Chondrocyte (in vitro differentiated cells): Measurements from ENCODE around the gene LIG4. TPM values are rescaled to one million over a fixed set of nuclear protein-coding genes. Genes with fewer than 3 reads are reported as not detected.

Source experiments
- DNase-seq: peaks from one replicate; pipeline ENCODE4 v3.0.0; 2021; ENCODE audit warnings: mixed read lengths, low spot score
- H3K27ac Mint-ChIP-seq: one replicate; pipeline ENCODE4 v1.8.0; 2021; ENCODE audit warnings: mild to moderate bottlenecking, moderate library complexity, mixed read lengths; ENCODE audit not compliant: unreplicated experiment
- H3K27me3 Mint-ChIP-seq: 2 replicates; pipeline ENCODE4 v1.8.0; 2021; ENCODE audit warnings: low read depth, mixed read lengths
- H3K36me3 Mint-ChIP-seq: 2 replicates; pipeline ENCODE4 v1.8.0; 2021; ENCODE audit warnings: low read depth, mixed read lengths
- H3K4me1 Mint-ChIP-seq: 2 replicates; pipeline ENCODE4 v1.8.0; 2021; ENCODE audit warnings: low read depth, mild to moderate bottlenecking, mixed read lengths
- H3K4me3 Mint-ChIP-seq: one replicate; pipeline ENCODE4 v1.8.0; 2021; ENCODE audit warnings: mild to moderate bottlenecking, moderate library complexity, mixed read lengths; ENCODE audit not compliant: unreplicated experiment
- H3K9me3 Mint-ChIP-seq: 2 replicates; pipeline ENCODE4 v1.8.0; 2021; ENCODE audit warnings: low read depth, mixed read lengths
- CTCF ChIP-seq: fragments of 200-600 bp; sonication (generic); IDR thresholded peaks from 2 replicates; pipeline ENCODE4 v1.5.0; 2021; ENCODE audit warnings: antibody characterized with exemption, mild to moderate bottlenecking, moderate library complexity
- total RNA-seq: library from RNA; stranded (reverse); gene quantifications from 3 replicates; pipeline ENCODE4 v1.2.1, GENCODE V29; 2021

The LIG4 gene
- total RNA-seq, 1 donor from 2014 or later: 10.7 TPM

DNA sequence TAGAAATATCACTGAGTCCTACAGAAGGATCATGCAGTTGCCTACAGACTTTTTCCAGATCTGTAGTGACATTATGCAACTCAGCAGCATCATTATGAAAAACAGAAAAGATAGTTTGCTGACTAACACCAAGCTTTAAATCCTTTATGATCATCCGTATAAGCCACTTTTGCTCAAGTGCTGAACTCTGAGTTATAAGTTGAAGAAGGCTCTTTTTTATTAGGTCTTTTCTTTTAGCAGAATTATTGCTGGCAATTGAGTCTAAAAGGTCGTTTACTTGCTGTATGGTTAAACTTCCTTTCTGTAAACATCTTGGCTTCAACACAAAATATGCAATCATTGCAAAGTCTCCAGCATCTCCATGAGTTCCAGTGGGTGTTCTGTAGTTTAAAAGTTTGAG lies 4.8 kb downstream of the LIG4 start:
- H3K27me3 Mint-ChIP-seq: no peaks in the 10 kb centered on the region
- DNase-seq: no peak
- H3K9me3 Mint-ChIP-seq: peaks cover 3% of the 10 kb centered on the region
- peaks cover 22% of the 10 kb centered on the region for H3K36me3 Mint-ChIP-seq
- H3K4me1 Mint-ChIP-seq: peaks cover 9% of the 10 kb centered on the region
- no peak for TF ChIP-seq CTCF
- no peak overlapping the region for H3K4me3 Mint-ChIP-seq
- H3K27ac Mint-ChIP-seq: no peak overlapping the region

- Mint-ChIP-seq H3K27ac (no peak overlapping the region), H3K27me3 (peaks cover 16% of the 10 kb centered on the region), H3K36me3 (no peaks in the 10 kb centered on the region), H3K9me3 (no peaks in the 10 kb centered on the region), H3K4me3 (no peak overlapping the region), H3K4me1 (no peaks in the 10 kb centered on the region)
- DNase-seq: no peak
- TF ChIP-seq CTCF: no peak
Observed at GRCh38 chr13:108200781-108201398, 14.4 kb downstream of the LIG4 start.

- Mint-ChIP-seq H3K4me3 (no peak overlapping the region), H3K9me3 (peaks cover 10% of the 10 kb centered on the region), H3K27me3 (peaks cover 14% of the 10 kb centered on the region), H3K4me1 (no peaks in the 10 kb centered on the region), H3K27ac (no peak overlapping the region), H3K36me3 (no peaks in the 10 kb centered on the region)
- DNase-seq: no peak
- TF ChIP-seq CTCF: no peak
Observed at GRCh38 chr13:108195861-108196260, 19.5 kb downstream of the LIG4 start.

DNA sequence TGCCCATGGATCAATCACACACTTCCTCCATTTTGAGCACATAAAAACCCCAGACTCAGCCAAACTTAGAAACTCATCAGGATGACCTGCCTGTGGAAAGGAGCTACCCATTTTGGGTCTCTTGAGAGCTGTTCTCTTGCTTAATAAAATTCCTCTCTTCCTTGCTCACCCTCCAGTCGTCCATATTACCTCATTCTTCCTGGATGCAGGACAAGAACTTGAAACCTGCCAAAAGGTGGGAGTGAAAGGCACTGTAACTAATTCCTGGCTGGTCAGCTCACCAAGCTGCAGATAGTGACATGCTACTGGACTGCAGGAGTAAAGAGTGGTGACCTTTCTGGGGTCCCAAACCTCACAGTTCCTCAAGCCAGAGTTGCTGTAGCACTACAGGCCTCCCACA lies 20.2 kb downstream of the LIG4 start:
- no peaks in the 10 kb centered on the region for H3K36me3 Mint-ChIP-seq
- peaks cover 13% of the 10 kb centered on the region for H3K9me3 Mint-ChIP-seq
- TF ChIP-seq CTCF: no peak
- no peak for DNase-seq
- H3K27ac Mint-ChIP-seq: no peak overlapping the region
- peaks cover 19% of the 10 kb centered on the region for H3K27me3 Mint-ChIP-seq
- H3K4me1 Mint-ChIP-seq: no peaks in the 10 kb centered on the region
- no peak overlapping the region for H3K4me3 Mint-ChIP-seq

GRCh38 chr13:108194435-108194936 lies 20.9 kb downstream of the LIG4 start:
- TF ChIP-seq CTCF: no peak
- H3K4me1 Mint-ChIP-seq: no peaks in the 10 kb centered on the region
- no peak for DNase-seq
- H3K4me3 Mint-ChIP-seq: no peak overlapping the region
- H3K27ac Mint-ChIP-seq: no peak overlapping the region
- peaks cover 19% of the 10 kb centered on the region for H3K27me3 Mint-ChIP-seq
- no peaks in the 10 kb centered on the region for H3K36me3 Mint-ChIP-seq
- H3K9me3 Mint-ChIP-seq: peaks cover 13% of the 10 kb centered on the region
